GM11168 (cell line): Measurements from ENCODE around the gene PITPNM3.

ENCODE experiments used
- in situ Hi-C: fragments of 300-500 bp; cut with MboI; formaldehyde crosslinking; loops from one replicate; pipeline ENCODE4 v1.12.0; 2022; ENCODE audit warnings: low sequenced_read_pairs; ENCODE audit not compliant: unreplicated experiment

Gene PITPNM3

DNA sequence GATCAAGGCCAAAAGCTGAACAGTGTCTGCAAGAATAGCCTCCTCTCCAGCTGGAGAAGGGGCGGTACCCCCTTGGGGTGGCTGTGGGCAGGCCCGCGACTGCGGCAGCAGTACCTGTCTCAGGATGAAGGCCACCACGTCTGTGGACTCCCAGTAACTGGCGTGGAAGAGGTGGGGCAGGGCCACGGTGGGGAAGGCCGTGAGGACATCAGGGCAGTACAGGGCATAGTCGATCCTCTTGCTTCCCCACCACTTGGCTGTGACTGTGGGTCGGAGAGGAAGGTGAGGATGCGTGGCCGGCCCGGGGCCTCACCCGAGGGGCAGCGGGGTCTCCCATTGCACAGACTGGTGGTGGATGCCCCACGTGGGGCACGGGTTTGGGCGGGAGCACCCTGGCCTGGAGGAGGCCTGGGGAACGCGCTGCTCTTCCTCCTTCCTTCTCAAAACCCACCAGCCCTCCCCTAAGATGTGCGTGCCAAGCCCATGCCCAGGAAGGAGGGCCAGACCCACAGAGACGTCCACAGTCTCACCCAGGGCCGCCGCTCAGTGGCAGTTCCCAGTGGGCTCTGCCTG is 86.1 kb downstream of the PITPNM3 start:
- in situ Hi-C loops: no loop called here

DNA sequence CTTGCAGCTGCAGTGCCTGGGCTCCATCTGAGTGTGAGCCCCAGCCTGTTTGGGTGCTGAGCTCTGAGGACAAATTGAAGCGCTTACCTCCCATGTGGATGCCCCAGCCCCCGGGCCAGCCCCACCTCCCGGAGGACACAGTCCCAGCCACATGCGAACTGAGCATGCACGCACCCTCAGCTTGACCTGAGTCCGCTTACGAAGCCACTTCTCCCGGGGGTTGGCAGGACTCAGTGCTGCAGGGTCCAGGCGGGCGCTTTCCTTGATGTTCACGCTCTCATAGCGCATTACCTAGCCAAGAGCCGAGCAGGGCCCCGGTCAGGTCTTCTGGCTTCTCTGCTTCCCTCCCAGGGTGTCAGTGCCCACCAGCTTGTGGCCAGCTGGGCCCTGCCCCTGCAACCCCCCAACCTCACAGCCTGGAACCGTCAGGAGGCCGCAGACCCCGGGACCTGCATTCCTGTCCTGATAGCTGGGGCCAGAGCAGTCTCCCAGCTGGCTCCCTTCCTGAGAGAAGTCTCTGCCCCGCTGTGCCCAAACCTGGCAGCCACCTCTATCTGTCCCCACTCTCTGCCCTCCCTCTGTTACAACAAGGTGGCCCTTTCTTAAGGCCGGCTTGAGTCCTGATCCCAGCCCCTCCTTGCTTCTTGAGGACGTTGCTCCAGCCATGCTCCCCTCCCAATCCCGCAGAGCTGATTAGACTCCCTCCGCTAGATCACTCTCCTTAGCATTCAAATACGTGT is 88.1 kb downstream of the PITPNM3 start:
- in situ Hi-C loops: no loop called here

DNA sequence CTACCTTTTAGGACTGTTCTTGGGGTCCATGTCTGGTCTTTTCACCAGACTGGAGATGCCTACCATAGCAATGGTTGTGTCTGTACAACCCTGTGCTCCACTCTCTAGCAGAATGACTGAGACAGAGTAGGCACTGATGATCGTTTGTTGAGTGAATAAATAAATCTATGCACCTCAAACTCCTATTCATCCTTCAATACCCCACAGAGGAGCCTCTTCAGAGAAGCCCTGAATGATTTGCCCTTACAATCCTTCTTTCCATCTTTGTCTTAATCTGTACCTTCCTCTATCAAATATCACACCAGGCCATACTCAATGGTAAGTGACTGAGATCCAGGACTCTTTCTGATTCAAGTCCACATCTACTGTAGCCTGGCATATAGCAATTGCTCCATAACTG is 88.8 kb downstream of the PITPNM3 start:
- in situ Hi-C loops: no loop called here

- in situ Hi-C loops: no loop called here
These were observed 91.0 kb downstream of the PITPNM3 start for GRCh38 chr17:6465206-6466003.

DNA sequence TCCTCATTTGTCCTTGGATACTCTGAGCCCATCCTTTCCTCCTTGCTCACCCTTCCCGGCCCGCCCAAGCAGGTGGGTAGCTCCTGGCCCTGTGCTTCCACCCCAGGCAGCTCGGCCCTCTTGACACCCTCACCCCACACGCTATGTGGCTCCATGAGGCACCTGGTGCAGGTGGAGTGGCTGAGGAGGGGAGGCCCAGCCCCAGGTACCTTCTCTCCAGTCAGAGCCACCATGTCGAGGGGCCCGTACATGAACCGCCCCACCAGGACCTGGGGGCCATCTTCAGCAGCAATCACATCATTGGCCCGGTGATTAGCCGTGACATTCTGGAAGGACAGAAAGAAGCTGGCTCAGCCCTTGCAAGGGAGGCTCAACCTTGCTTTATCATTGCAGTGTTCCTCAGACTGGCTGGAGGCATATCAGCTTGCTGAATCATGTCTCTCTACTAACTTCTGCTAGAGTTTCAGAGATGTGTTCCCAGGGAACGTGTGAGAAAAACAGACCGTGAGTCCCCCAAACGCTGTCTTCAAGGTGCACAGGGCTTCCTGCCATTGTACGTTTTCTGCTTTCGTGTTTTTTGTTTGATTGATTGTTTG is 91.8 kb downstream of the PITPNM3 start:
- in situ Hi-C loops: no loop called here

GRCh38 chr17:6463616-6464445 is 92.5 kb downstream of the PITPNM3 start:
- in situ Hi-C loops: no loop called here

DNA sequence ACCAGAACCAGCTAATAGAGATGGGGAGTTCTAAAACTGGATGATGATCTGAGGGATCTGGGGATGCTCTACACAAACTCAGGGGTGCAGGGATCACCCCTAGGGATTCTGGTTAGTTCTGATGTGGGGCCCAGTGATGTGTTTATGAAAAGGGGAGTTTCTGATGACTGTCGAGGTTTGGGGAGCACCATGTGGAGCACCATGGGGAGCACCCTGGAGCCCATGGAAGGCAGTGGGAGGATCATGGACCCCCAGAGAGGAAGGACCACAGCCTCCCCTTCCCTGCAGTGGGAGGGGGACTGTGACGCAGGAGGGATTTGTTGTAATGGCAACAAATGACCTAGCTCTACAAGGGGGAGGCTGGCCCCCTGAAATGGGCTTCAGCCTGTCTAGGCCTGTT is 93.7 kb downstream of the PITPNM3 start:
- in situ Hi-C loops: no loop called here

- in situ Hi-C loops: no loop called here
These were observed 94.4 kb downstream of the PITPNM3 start for GRCh38 chr17:6461792-6462524.

DNA sequence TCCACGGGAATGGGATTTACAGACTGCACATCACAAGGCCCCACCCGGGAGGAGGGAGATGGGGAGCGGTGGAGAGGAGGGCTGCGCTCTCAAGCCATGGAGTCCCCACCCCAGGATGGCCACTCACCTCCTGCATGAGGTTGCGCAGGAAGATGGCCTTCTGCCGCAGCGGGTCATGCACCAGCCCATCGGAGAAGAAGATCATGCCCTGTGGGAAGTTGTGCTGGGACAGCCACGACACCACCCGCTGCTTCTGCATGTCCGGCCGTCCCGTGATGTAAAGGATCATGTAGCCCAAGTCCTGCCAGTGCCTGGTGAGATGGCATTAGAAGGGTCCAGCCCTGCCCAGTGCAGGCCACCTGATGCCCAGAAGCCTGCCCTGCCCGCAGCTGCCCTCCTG is 95.1 kb downstream of the PITPNM3 start:
- in situ Hi-C loops: no loop called here

DNA sequence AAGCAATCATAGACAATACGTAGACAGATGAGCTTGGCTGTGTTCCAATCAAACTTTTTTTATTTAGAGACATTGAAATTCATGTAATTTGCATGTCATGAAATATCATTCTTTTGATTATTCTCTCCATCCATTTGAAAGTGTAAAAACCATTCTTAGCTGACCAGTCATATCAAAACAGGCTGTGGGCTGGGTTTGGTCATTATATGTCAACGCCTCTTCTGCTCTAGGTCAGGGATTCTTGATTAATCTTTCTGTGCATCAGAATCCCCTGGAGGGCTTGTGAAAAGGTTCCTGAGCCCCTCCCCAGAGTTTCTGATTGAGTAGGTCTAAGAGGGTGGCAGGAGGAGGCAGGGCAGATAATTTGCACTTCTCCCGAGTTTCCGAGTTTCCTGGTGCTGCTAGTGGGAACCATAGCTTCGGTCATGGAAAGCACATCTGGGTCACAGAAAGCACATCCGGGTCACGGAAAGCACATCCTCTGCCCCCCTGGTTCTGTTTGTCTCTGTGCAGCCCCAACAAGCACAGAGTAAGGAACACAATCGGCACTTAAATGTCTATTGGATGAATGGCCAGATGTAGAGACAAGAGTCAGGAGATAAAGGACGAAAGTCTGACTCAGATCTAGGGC is 95.7 kb downstream of the PITPNM3 start:
- in situ Hi-C loops: no loop called here

DNA sequence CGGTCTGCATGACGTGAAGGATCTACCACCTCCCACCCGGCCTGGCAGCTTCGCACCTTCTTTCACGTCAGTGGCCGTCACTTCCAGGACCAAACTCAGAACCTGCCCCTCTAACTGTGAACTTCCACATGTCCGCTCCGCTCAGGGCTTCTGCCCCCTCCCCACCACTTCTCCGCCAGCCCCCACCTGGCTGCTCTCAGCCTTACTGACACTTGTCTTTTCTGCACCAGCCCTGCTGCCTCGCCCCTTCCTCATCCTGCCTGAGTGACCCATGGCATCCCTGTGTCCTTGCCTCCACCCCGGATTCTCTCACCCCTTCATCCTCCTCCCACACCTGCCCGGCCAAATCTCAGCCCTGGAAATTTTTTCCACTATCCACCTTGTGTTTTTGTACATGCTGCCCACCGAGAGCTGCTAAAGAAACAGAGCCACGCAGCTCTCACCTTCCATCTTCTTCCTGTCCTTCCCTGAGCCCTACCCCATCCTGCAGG is 97.8 kb downstream of the PITPNM3 start:
- in situ Hi-C loops: no loop called here

DNA sequence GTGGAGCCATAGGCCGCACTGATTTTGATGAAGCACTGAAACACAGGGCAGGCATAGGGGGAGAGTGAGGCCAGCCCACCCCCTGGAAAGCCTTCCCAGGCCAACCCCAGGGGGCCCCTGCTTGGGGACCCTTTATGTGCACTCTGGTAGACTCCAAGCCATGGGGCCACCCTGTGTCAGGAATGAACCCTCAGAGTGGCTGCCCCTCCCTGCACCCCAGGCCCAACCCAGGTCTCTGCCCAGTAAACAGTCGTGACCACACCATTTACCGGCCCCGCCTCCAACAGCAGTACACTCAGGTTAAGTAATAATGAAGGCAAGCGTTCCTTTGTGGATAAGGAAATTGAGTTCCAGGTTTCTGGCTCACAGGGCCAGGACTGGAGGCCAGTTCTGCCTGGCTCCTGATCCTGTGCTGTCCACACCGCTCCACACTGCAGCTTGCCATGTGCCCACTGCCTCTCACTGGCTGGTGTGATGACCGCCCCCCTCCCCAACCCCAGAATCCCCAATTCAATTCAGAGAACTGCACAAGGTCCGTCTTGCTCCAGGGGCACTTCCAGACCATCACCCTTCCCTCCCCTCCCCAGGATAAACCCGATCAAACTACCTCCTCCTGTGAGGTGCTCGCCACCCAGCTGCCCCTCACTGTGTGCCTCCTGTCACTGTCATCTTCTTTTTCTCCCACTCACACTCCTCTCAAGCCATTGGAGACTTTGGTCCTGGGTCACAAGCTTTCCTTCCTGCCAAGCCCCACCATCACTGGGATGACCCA is 98.5 kb downstream of the PITPNM3 start:
- in situ Hi-C loops: no loop called here

DNA sequence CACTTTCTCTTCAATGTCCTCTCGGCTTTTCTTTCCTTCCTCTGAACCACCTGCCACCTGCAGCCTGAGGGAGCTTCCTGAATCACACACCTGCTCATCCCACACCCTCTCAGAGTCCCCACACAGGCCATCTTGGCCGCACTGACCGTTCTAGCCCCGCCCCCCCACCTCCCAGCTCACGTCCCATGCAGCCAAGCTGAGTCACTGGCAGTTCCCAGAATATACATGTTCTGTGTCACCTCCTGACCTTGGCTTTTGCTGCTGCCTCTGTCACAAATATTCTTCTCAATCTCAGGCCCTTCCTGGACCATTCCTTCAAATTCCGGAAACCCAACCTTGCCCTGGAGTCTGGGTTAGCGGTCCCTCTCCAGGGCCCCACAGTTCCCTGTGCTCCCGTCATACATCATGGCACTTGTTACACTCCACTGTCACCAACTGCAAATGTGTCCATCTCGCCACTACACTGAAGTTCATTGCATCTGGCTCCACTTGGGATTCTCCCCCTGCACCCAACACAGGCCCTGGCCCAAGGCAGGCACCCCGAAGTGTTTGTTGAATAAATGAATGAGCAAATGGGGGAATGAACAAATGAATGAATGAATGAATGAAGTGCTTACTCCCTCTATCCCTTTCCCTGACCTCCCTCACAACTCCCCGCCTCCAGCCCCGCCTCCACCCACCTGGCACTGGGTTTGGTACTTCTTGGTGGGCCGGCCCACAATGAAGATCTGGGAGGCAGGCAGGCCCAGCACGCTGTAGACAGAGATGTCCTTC is 99.3 kb downstream of the PITPNM3 start:
- in situ Hi-C loops: no loop called here

DNA sequence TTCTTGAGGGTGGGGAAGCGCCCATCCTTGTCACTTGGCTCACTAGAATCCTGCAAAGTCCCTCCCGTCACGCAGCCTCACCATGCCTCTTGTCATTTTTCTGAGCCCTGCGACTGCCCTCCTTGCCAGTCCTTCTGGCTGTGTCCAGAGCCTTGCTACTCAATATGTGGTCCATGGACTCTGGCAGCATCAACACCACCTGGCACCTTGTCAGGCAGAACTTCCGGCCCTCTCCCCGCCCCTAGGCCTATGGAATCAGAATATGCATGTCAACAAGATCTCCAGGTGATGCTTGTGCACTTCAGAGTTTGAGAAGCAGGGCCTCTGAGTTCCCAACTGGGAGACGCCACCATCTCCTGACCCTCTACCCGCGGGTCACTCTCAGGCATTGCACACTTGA is 100.0 kb downstream of the PITPNM3 start:
- in situ Hi-C loops: no loop called here

DNA sequence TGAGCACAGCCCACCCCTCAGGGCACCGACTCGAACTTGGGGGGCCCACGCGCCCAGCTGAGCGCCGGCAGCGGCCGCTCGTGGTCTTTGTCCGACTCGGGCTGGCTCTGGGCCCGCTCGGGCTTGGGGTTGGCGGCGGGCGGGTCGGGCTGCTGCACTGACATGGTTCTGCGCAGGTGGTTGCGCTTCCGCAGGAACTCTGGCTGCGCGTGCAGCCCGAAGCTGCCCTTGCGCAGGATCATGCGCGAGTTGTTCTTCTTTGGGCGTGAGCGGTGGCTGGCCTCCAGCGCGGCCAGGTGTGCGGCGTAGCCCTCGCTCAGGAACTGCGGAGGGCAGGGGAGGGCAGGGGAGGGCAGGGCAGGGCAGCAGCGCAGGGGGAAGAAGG is 101.0 kb downstream of the PITPNM3 start:
- in situ Hi-C loops: no loop called here

- in situ Hi-C loops: no loop called here
These were observed 101.6 kb downstream of the PITPNM3 start for GRCh38 chr17:6454495-6455320.
